Right atrium auricular region (tissue), 2 donors: ENCODE data around the gene TMEM139. TPM values are rescaled to one million over a fixed set of nuclear protein-coding genes. Genes with fewer than 3 reads are reported as not detected.
A peak's percentile ranks its signal among the peaks of the same experiment; 100 is the strongest.

Experiments used
- DNase-seq: peaks from one replicate; pipeline ENCODE4 v3.0.0-alpha.2; 2019; ENCODE audit warnings: low spot score
- H3K27ac ChIP-seq, 2 donors: fragments of 200-600 bp; sonication (generic); 1 replicate in 1 of 2; 2 replicates in 1 of 2; pipeline ENCODE4 v1.5.1; 2016 to 2019
- H3K27me3 ChIP-seq, 2 donors: fragments of 200-600 bp; sonication (generic); one replicate each; pipeline versions ENCODE4 v1.5.1 to v1.6.0; 2017 to 2019
- H3K36me3 ChIP-seq: fragments of 200-600 bp; sonication (generic); one replicate; pipeline ENCODE4 v1.5.1; 2016
- H3K4me1 ChIP-seq, 2 donors: fragments of 200-600 bp; sonication (generic); one replicate each; pipeline versions ENCODE4 v1.5.1 to v1.6.0; 2017 to 2019
- H3K4me3 ChIP-seq, 2 donors: fragments of 200-600 bp; sonication (generic); 1 replicate in 1 of 2; 2 replicates in 1 of 2; pipeline ENCODE4 v1.5.1; 2017 to 2019; ENCODE audit warnings: mild to moderate bottlenecking in 1 of 2, moderate library complexity in 1 of 2
- H3K9me3 ChIP-seq, 2 donors: fragments of 200-600 bp; sonication (generic); one replicate each; pipeline ENCODE4 v1.5.1; 2019
- total RNA-seq, 2 donors: library from RNA; depleted of rRNA; stranded (reverse); fragments of >200 nt; gene quantifications; one replicate each; pipeline ENCODE4 v1.1.0, GENCODE V29; 2016
- TF ChIP-seq, protein P1 (sequence below), 2 donors: fragments of 200-600 bp; sonication (generic); IDR thresholded peaks; one replicate each; pipeline ENCODE4 v1.5.1; 2019; ENCODE audit warnings: antibody characterized with exemption in 2 of 2

The TMEM139 gene
- 10 to 100 TPM in 1 of 2 donors, 1 to 10 TPM in 1; 7.8 to 12.3 TPM for total RNA-seq

DNA sequence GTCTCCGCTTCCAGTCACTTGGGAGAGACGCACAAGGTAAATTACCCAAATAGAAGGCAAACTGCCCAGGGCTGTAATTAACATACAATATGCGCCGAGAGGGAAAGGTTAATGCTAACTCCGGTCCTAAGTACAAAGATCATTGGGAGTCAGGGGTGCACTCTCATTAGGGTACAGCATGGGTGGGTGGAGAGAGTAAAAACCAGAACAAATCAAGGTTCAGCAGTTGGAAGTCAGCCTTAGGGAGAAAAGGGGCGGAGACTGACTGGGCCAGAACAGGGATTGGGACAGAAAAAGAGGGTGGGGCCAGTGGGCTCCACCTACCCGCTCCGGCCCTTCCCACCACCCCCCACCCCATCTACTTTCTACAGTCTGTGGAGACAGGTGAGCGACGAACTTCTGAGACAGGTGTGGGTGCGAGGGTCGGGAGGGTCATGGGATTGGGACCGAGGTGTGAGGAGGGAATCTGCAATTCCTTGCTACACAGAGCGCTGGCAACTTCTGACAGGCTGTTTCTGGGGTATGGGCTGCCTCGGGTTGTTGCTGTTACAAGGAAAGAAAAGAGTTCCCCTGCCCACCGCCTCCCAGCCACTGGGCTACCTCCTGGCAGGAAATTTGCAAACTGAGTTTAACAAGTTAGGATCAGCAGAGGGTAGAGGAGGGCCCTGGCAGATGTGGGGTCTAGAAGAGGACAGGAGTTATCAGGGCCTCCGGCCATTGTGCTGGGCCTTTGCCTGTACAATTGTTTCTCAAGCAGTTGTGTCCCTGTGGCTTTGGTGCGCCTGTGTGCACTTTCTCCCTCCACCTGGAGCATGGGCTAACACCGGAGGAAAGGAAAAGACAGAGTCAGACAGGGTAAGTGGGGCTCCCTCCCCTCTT lies at the start of gene TMEM139:
TMEM139 (plus strand) TSS at position 368 of the 879 bp plus-strand sequence. CDS start 1,000 bp downstream, outside the sequence.
- peak within 1 kb of the TSS; percentile 26 to 37 for H3K4me3 ChIP-seq
- no peak for DNase-seq
- H3K27ac ChIP-seq, result peak within 1 kb of the TSS in 1 of 2 donors; percentile 69

DNA sequence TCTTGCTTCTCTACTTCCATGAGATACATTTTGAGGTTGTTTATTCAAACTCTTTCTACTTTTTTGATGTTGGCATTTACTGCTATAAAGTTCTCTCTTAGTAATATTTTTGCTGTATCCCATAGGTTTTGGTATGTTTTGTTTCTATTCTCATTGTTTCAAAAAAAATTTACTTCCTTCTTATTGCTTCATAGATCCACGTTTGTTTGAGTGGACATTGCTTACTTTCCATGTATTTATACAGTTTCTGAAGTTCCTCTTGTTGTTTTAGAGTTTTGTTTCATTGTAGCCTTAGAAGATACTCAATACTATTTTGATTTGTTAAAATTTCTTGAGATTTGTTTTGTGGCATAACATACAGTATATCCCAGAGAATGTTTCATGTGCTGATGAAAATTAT lies 49.2 kb upstream of the TMEM139 start:
- Histone ChIP-seq H3K9me3 (peaks cover 0 to 20% of the 10 kb centered on the region in 2 donors), H3K4me3 (no peak overlapping the region), H3K27me3 (no peaks in the 10 kb centered on the region), H3K4me1 (no peaks in the 10 kb centered on the region), H3K36me3 (no peaks in the 10 kb centered on the region), H3K27ac (no peak overlapping the region)
- TF ChIP-seq, protein P1, sequence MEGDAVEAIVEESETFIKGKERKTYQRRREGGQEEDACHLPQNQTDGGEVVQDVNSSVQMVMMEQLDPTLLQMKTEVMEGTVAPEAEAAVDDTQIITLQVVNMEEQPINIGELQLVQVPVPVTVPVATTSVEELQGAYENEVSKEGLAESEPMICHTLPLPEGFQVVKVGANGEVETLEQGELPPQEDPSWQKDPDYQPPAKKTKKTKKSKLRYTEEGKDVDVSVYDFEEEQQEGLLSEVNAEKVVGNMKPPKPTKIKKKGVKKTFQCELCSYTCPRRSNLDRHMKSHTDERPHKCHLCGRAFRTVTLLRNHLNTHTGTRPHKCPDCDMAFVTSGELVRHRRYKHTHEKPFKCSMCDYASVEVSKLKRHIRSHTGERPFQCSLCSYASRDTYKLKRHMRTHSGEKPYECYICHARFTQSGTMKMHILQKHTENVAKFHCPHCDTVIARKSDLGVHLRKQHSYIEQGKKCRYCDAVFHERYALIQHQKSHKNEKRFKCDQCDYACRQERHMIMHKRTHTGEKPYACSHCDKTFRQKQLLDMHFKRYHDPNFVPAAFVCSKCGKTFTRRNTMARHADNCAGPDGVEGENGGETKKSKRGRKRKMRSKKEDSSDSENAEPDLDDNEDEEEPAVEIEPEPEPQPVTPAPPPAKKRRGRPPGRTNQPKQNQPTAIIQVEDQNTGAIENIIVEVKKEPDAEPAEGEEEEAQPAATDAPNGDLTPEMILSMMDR (IDR thresholded peaks at IDR 0.05), result no peak
- DNase-seq, result no peak

More for the DNA sequence above, at the start of gene TMEM139:
- Histone ChIP-seq H3K36me3 (no peaks in the 10 kb centered on the region), H3K27me3 (no peaks in the 10 kb centered on the region), H3K4me1 (peaks cover 0 to 32% of the 10 kb centered on the region in 2 donors), H3K9me3 (no peaks in the 10 kb centered on the region)
- TF ChIP-seq, protein P1 (IDR thresholded peaks at IDR 0.05), result no peak

DNA sequence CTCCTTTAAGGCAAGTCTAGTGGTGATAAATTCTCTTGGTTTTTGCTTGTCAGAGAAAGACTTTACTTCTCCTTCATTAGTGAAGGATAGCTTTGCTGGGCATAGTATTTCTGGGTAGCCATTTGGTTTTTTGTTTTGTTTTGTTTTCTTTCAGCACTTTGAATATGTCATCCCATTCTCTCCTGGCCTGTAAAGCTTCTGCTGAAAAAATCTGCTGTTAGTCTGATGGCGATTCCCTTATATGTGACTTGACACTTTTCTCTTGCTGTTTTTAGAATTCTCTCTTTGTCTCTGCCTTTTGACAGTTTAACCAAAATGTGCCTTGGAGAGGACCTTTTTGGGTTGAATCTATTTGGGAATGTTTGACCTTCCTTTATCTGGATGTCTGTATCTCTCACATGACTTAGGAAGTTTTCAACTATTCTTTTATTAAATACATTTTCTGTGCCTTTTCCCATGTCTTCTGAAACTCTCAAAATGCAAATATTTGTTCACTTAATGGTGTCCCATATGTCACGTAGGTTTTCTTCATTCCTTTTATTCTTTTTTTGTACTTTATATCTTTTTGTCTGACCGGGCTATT lies 48.3 kb upstream of the TMEM139 start:
- H3K27ac ChIP-seq, result no peak overlapping the region

DNA sequence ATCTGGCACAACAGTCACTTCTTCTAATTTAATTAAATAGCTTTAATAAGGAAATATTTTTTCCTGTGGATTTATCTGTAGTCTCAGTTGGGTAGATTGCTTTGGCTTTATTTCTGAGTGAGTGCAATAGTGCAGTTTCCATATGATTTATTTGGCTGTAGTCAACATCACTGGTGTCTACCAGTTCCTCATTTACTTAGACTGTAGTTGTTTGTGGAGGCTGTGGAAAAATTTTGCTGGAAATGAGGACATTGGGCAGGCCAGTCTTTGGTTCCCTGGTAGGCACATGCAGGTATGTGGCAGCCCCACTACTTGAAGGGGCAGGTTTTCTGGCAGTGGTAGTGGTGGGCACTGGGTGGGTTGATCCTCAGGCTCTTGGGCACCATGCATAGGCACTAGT lies 47.4 kb upstream of the TMEM139 start:
- Histone ChIP-seq H3K27ac (no peak overlapping the region), H3K9me3 (peaks cover 0 to 20% of the 10 kb centered on the region in 2 donors), H3K27me3 (no peaks in the 10 kb centered on the region), H3K36me3 (no peaks in the 10 kb centered on the region), H3K4me3 (no peak overlapping the region), H3K4me1 (no peaks in the 10 kb centered on the region)
- DNase-seq, result no peak
- TF ChIP-seq, protein P1 (IDR thresholded peaks at IDR 0.05), result no peak

More for the DNA sequence above, 48.3 kb upstream of the TMEM139 start:
- DNase-seq, result no peak
- no peaks in the 10 kb centered on the region for H3K27me3 ChIP-seq
- TF ChIP-seq, protein P1 (IDR thresholded peaks at IDR 0.05), result no peak
- no peaks in the 10 kb centered on the region for H3K36me3 ChIP-seq
- H3K9me3 ChIP-seq, result peaks cover 0 to 20% of the 10 kb centered on the region in 2 donors
- no peaks in the 10 kb centered on the region for H3K4me1 ChIP-seq
- no peak overlapping the region for H3K4me3 ChIP-seq

DNA sequence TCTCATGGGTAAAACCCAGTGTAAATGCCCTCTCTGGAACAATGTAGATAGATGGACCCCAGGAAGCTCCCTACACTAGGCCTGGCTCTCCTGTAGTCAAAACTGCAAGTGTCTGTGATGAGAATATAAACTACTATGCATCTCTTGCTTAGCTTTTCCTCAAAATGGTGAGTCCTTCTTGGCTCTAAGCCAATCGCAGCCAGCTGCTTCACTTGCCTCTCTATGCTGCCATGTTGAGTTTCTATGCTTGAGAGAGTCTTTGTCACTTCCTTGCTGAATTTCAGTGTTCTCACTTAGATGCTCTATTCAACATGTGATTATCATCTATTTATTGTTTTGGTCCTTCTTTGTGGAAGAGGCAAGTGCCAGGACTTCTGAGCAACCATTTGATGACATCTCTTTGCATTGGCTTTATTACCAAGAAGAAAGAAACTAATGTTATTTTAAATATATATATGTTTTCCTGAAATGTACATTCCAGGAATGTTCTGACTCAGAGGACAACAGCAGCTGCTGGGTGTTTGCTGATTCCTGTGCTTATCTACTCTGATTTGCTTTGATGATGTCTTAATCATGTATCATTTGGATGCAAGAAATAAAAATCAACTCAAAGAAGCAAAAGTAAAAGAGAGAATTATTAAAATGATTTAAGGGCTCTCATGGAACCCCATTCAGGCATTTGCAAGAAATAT lies 46.3 kb upstream of the TMEM139 start:
- H3K36me3 ChIP-seq, result no peaks in the 10 kb centered on the region
- TF ChIP-seq, protein P1 (IDR thresholded peaks at IDR 0.05), result no peak
- peaks cover 0 to 16% of the 10 kb centered on the region in 2 donors for H3K9me3 ChIP-seq
- no peaks in the 10 kb centered on the region for H3K27me3 ChIP-seq
- no peaks in the 10 kb centered on the region for H3K4me1 ChIP-seq
- no peak overlapping the region for H3K4me3 ChIP-seq
- no peak overlapping the region for H3K27ac ChIP-seq
- DNase-seq, result no peak
